GM19463 (cell line): Measurements from ENCODE around the gene EVC.
A peak's percentile ranks its signal among the peaks of the same experiment; 100 is the strongest.

Source experiments
- ATAC-seq: cut with Tn5 transposase; IDR thresholded peaks from one replicate; pipeline ENCODE4 v1.9.1; 2021; ENCODE audit warnings: mild to moderate bottlenecking, moderate library complexity; ENCODE audit not compliant: unreplicated experiment

EVC gene

DNA sequence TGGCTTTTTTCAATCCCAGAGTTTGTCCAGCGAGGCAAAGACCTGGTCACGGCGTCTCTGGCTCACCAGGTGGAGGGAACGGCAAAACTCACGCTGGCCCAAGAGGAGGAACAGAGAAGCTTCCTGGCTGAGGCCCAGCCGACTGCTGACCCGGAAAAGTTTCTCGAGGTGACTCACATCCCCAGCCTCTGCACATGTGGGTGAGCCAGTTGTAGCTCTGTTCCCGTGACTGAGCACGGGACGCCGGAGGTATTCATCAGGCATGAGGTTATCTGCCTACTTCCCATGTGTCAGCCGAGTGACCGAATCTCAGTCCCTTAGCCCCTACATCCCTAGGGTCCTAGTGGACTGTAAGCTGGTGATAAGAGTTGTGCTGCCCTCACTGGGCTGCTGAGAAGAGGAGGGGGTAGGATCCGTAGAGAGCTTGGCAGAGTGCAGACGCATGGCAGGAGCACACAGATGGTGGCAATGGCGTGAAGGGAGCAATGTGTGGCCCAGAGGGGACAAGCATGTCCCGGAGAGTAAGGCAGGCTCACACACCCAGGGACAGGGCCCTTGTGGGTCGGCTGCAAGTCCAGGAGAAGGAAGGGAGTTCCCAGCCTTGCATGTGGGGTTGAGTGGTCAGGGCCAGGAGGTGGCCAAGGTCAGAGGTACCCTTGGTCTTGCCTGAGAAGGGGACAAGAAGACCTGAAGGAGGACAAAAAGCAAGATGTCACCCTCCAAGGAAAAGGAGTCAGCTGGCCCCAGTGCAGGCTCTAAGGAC, 42.9 kb downstream of the EVC start:
- ATAC-seq = no peak

DNA sequence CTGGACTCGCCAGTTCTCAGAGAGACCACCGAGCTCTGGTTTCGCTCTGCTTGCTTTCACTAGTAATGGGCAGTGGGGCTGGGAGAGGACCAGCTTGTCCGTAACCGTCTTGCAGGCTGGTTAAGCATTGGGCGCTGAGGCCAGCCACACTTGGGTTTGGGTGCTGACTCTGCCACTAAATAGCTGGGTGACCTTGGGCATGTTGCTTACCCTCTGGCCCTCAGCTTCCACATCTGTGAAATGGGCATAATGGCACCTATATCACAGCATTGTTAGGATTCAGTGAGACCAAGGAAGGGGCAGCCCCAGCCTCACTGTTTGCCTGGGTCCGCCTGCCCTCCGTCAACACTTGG, 43.5 kb downstream of the EVC start:
- no peak for ATAC-seq

DNA sequence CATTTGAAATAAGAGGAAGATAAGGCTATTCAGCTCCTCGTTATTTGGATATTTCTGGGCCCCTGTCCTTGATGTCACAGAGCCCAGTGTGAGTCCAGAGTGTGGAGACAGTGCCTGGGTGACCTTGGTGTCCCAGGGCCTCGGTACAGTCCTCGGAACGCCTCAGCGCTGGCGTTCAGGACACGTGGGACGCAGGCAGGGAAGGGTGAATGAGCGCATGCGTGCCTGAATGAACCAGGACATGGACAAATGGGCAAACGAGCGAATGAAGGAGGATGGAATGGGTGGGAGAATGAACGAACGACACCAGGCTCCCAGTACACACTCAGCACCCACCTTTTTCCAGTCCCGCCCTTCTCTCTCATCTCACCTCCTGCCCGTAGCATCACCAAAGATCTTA, 44.2 kb downstream of the EVC start:
- no peak for ATAC-seq

DNA sequence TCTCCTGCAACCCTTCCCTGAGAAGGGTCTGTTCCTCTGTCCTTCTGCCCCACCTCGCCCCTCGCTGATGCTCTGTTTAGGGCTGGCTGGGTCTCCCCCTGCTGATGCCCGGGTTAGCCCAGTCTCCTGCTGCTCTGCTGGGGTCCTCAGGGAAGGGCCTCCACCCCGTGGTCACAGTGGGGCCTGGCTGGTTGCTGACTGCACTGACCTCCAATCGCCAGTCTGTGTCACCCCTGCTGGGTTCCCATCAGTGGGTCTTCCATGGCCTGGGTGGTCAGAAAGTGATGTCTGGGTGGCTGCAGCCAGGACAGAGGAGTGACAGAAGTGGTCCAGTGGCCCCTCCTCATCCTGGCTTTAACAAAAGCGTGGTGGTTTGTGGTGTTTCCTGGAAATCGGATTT, 44.7 kb downstream of the EVC start:
- ATAC-seq = no peak

DNA sequence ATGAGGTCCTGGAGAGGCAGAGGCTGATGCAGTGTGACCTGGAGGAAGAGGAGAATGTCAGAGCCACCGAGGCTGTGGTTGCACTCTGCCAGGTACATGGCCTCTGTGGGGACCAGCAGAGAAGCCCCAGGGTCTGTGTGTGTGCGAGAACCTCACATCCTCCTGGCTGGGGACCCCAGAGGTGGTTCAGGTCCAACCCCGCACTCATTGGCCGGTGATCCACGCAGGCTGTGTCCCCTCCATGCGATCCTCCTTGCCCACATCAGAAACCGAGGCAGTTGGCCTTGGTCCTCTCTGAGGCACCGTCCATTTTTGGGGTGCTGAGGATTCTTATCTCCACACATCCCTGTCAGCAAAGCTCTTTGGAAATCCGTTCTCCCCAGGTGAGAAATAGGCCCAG, 45.3 kb downstream of the EVC start:
- no peak for ATAC-seq

DNA sequence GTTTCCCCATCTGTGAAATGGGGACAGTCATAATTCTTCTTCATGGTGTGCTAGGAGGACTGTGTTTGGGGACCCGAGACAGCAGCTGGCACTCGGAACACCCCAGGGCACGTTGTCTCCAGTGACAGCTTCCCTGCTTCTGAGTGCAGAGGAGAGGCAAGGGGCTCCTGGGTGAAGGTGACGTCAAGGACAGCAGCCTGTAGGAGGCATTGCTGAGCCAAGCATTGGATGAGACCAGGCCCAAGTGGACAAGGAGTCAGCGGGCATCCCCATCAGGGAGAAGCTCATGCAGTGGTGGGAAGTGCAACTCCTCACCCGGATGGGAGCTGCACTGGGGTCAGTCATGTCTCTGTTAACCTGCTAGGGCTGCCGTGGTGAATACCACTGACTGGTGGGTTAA, 46.1 kb downstream of the EVC start:
- ATAC-seq = no peak

DNA sequence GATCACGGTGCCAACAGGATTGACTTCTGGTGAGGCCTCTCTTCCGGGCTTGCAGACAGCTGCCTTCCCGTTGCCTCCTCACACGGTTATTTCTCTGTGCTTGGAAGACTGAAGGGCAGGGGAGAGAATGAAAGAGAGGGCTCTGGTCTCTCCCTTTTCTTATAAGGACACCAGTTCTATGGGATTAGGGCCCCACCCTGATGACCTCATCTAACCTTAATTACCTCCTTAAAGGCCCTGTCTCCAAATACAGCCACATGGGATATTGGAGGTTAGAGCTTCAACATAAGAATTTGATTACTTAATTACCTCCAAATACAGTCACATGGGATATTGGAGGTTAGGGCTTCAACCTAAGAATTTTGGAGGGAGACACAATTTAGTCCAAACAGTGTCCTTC, 46.5 kb downstream of the EVC start:
- no peak for ATAC-seq

DNA sequence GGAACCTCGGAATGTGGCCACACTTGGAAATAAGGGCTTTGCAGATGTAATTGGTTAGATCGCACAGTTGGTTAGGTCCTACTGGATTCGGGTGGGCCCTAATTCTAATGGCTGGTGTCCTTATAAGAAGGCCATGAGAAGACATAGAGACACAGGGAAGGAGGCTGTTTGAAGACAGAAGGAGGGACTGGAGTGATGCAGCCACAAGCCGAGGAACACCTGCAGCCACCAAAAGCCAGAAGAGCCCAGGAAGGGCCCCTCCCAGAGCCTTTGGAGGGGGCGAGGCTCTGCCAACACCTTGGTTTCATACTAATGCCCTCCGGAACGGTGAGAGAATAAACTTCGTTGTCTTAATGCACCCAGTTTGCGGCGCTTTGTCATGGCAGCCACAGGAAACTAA, 47.0 kb downstream of the EVC start:
- no peak for ATAC-seq

DNA sequence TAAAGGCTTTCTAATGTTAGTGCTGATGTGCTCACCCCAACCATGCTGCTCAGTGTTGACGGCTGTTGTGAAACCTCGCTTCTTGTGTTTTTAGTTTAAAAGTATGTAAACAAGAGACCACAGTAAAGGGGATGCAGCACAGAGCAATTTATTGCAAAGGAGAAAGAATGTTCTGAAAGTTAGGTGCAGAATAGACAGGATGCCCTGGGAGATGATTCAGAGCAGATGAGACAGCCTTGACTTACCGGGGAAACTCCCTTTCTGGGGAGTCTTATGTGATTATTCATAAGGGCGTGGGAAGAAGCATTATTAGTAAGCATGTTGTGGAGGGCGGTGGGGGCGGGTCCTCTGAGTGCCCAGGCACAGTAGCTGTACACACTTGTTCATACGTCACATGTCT, 47.7 kb downstream of the EVC start:
- peak; percentile 89 for ATAC-seq

DNA sequence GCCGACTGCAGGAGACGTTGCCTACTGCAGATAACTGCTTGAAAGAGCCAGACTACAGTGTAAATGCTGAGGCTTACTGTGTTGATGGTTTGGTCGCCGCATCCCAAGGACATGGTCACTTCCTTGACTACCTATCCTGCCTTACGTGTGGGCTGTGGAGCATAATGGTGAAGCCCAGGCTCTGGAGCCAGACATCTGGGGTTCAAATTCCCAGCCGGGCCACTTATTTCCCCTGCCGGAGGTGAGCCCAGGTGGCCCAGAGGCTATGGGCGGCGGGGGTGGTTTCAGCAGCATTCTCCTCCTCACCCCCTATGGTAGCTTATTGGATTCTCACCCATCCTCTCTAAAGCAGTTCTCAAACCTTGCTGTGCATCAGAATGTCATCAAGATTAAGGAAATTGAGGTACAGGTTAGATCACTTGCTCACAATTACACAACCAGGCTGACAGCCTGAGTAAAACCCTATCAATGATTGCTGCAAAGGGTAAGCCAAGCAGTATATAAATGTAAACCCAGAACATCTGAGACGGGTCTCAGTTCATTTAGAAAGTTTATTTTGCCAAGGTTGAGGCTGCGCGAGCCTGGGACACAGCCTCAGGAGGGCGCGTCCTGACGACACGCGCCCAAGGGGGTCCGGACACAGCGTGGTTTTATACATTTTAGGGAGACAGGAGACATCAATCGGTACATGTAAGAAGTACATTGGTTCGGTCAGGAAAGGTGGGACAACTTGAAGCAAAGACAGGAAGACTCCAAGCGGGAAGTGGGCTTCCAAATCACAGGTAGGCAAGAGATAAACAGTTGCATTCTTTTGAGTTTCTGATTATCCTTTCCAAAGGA, 48.5 kb downstream of the EVC start:
- no peak for ATAC-seq

DNA sequence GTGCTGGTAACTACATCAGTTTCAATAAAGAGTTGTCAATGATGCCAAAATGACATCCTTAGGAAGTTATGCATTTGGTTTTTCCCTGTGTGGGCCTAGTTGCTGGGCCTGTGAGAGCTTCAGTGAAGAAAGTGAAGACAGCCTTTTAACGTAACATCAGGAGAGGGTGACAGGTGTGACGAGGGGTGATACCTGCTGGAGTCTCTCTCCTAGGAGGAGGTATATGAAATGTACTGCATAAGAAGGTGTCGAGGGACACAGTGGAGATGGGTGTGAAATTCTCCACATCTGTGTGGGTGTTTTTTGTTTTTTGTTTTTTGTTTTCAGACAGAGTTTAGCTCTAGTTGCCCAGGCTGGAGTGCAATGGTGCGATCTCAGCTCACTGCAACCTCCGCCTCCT, 49.2 kb downstream of the EVC start:
- ATAC-seq = no peak

DNA sequence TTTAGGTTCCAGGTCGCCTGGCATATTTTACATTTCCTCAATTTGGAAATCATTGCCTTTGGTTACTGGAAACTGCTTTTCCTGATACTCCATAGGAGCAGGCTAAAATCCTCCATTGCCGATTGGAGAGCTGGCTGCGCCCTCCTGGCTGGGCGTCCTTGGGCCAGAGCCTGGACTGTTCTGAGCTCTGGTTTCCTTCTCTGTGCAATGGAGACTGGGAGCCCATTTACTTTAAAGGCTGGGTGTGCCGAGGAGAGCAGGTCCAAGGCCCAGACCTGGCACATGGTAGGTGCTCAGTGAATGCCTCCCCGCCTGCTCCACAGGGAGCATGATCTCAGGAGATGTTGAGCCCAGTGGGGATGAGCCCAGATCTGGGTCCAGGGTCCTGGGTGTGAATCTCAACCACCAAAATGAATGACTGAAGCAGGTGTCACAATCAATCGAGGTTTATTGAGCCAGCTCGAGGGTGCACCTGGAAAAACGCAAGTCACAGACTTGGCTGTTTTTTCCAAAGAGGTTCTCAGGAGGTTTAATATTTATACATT, 50.0 kb downstream of the EVC start:
- no peak for ATAC-seq

DNA sequence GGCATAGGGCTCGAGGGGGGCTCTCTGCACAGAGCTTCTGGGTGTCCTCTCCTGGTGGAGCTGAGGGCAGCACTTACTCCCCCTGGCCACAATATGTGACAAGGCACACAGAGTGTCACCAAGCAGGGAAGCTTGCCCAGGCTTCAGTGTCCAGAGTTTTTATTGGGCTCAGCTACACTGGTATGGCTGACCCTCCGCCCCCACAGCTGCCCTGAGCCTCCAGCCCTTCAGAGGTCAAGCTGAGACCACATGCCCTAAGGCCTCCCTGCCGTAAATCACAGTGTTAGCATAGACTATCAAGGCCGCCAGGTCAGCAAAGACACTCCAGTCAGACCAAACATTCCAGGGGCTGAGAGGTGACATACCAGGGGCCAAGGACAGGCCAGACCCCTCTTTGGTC, 59.0 kb downstream of the EVC start:
- ATAC-seq = no peak

DNA sequence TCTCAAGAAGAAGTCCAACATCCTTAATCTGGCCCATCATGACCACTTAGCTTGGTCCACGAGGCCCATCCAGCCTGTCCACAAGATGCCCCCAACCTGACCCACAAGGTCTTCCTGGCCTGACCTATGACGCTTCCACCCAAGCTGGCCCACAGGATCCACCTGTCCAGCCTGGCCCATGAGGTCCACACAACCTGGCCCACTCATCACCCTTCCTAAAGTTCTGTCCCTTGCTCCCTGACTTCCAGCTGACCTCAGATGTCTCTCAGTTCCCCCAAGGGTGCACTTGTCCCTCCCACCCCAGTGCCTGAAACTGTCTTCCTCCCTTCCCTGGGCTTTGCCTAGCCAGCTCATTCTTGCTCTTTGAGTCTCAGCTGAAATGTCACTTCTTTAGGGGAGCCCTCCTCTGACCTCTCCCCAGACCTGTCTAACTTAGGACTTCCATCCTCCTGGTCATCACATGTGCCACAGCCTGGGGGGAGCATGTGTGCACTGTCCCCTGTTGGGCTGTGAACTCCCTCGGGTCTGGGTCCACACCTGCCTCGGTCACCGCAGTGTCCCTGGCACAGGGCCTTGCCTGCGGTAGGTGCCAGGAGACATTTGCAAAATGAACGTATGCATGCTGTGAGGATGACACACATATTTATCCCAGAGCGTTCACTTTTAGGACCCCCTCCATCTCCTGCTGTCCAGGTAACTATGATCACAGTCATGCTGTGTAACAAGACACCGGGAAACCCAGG, 61.7 kb downstream of the EVC start:
- ATAC-seq = no peak

DNA sequence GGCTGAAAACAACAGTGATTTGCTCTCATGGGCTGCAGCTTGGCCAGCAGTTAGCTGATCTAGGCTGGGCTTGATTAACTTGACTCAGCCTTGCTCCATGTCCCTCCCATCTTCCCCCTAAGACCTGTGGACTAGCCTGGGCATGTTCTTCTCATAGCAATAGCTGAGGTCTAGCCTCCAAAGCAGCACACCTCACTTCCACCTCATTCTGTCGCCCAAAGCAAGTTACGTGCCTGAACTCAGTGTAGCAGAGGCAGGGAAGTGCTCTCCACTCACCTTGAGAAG, 62.2 kb downstream of the EVC start:
- no peak for ATAC-seq

DNA sequence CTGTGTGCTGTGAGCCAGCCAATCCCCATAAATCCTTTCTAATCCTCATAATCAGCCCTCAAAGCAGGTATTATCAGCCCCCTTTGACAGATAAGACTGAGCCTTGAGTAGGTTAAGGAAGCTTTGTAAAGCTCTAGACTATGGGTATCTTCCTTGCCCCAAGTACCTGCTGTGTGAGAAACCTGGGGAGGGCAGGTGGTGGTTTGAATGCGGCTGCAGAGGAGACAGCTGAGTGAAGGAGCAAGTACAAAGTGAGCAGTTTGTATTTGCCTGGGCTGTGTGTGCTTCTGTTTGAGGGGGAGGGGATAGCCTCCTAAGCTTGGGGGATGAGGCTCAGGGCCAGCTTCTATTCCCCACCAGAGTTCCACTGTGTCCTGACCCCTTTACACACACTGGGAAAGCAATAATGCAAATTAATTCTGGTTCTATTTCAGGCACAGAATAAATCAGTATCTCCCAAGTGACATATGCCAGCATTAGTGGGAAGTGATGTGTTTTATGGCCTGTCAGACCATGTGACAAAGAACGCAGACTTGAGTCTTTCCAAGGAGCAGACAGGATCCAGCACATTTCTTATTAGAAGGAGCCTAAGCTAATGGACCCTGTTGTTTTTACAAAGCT, 63.5 kb downstream of the EVC start:
- no peak for ATAC-seq

DNA sequence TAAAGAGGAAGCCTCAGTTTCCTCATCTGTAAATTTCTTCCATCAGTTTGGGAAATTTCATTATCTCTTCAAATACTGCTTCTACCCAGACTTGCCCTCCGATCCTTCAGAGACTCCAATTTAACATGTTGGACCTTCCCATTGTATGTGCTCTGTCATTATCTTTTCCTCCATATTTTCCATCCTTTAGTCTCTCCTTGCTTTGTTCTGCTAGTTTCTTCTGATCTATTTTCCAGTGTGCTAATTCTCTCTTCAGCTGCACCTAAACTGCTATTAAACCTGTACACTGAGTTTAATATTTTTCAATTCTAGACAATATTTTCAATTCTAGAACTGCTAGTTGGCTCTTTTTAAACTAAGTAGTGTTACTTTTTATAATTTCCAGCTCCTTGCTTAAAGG, 65.5 kb downstream of the EVC start:
- no peak for ATAC-seq

DNA sequence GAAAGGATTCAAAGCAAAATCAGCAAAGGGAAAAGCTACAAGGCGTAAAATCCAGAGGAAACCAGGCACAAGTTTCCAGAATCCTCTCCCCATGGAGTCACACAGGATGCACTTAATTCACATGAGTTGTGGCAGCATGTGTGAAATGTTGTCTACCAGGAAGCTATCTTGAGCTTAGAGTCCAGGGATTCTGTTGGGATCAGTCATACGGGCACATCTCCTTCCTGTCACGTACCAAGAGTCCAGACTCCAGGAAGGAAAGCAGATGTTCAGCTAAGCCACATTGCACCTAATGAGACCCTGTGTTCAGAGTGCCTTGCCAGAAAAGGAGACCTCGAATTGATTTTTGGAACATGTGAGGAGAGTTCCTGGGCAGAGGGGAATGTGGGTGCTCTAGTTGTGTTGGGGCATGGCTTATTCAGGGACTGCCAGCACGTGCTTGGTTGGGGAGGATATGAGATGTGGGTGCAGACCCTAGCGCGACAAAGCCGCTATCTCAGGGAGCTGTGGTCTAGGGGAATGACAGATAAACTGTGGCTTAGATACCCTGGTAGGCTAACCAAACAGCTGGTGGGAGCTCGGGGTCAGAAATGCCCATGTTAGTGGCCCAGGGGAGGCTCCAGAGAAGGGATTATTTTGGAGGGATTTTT, 70.0 kb downstream of the EVC start:
- no peak for ATAC-seq

DNA sequence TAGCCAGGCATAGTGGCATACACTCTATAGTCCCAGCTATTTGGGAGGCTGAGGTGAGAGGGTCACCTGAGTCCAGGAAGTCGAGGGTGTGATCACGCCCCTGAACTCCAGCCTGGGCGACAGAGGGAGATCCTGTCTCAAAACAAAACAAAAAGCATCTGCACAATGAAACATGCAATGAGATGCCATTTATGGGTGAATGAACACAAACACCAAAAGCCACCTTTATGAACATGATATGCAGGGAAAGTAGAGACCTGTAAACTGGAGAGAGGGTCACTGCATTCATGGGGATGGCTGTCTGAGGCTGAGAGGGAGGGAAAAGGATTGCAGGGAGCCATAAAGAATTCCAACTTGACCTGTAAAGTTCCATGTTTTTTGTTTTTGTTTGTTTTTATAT, 70.7 kb downstream of the EVC start:
- no peak for ATAC-seq

DNA sequence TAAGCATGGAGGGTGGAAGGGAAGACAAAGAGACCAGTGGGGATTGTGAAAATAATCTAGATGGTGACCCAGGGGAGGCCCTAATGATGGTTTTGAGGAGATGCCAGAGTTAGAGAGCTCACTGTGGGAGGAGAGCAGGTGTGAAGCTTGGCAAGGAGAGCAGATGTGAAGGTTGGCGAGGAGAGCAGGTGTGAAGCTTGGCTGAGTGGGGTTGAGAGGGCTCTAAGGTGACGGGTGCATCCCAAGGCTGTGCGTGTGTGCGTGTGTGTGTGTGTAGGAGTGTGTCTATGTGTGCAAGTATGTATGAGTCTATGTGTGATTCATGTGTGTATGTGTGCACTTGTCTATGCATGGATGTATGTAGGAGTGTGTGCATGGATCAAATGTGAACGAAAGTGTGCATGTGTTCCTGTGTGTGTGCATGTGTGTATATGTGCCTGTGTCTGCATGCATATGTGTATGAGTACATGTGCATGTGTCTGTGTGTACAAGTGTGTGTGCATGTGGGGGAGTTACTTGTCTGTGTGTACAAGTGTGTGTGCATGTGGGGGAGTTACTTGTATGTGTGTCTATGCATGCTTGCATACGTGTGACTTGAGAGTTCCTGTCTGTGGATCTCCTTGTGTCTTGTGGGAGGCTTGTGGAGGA, 72.0 kb downstream of the EVC start:
- no peak for ATAC-seq
